Right renal pelvis (tissue), 4 donors: ENCODE results near the gene UNC13B. TPM values are rescaled to one million over a fixed set of nuclear protein-coding genes. Genes with fewer than 3 reads are reported as not detected.

Experiments used
- DNase-seq, 4 donors: peaks; one replicate each; pipeline ENCODE4 v3.0.0-alpha.2; 2013; ENCODE audit warnings: low read depth in 4 of 4, low spot score in 3 of 4, missing footprints in 1 of 4
- polyA plus RNA-seq, 4 donors: library from polyadenylated mRNA; unstranded; fragments of 120-200 nt; gene quantifications; one replicate each; pipeline ENCODE4 v1.2.1, GENCODE V29; 2013; ENCODE audit not compliant: insufficient read length in 4 of 4

Gene UNC13B
- polyA plus RNA-seq, 4 donors: 25.1 to 27.6 (median 26.6) TPM

DNA sequence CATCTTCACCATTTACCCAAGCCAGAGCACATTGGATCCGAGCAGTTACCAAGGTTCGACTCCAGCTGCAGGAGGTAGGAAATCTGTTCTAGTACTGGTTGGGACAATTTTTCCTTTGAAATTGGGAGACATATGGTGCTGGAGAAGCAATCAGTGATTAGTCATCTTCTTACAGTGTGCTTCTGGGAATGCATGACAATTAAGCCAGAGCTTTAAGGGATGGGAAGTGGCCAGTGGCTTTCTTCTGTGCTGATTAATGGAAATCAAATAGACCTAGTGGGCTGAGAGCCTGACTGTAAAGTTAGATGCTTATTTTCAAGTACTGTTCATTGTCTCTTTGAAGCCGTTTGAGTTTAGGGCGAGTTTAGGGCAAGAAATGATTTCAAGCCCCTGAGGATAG, 152.1 kb downstream of the UNC13B start:
- DNase-seq: no peak

DNA sequence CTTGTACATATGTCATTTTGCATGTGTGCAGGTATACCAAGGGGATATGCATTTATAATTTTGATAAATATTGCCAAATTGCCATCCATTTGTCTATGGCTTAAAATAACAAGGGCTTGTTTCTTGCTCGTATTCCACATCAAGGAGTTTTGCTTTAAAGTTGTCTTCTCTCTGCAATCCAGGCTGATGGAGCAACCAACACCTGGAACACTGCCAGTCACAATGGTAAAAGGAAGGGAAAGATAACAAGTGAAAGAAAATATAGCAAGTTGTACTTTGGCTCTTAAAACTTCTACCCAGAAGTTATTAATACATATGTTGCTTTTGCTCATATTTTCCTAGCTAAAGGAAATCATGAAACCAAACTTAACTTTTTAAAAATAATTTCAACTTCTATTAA, 156.9 kb downstream of the UNC13B start:
- DNase-seq: no peak

DNA sequence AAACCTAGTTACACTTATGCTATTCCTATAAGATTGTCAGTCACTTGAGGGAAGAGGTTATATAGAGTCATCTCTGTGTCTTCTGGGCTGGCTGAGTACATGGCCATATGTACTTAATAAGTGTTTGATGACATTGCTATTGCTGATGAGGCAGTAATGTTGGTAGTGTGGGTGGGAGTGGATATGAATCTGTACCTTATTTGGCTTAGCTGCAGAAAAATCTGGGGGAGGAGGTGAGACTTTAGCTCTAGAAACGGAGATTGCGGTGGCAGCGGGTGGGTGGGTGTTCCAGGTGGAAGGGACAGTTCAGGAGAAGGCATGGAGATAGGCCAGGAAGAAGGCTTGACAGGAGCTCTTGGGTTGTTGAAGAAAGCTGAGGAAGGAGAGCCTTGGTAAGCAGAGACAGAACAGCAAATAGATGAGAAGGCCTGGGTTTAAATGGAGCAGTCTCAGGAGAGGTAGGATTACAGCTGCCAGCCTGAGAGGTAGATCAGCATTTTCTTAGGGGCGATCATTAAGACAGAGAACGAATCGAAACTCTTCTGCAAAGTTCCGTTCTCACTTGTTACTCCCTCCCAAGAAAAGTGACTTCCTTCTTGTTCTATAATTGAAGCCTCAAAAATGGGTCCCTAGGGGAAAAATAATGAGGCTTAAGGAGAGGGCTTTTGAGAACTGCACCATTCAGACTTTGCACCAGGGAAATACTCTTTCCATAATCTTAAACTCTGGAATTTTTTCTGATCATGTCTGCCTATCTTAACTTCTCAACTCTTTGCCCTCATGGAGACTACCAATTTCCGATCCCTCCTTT, 160.5 kb downstream of the UNC13B start:
- DNase-seq: no peak

DNA sequence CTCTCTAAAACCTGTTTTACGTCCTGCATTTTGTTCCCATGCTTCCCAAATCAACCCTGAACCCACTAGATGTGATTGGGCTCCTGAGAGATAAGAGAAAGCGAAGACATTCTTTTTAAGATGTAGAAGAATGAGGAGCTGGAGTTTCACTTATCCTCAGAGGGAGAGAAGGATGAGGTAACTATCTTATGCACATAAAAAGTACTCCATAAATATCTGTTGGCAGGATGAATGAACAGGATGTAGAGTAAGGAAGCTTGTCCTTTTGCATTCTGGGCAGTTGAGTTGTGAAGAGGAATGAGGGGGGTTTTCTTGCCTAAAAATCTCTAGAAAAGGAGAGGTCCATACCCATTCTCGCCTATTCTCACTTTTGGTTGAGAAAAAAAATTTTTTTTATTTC, 163.2 kb downstream of the UNC13B start:
- DNase-seq: no peak

DNA sequence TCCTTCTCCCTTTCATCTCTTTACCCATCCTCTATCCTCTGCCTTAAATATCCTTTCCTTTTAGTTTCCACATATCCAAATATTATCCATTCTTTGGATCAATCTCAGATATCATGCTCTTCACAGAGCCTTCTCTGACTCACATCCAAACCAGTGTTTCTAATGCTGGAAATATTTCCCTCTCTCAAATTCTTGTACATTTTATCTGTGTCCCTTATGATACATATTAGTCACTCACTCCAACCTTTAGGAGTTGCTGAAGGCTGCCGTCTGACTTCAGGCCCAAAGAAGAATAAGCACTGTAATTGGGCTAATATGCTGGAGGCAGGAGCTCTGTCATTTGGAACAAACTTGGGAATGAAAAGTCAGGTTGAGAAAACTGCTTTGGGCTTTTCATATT, 171.7 kb downstream of the UNC13B start:
- DNase-seq: no peak

GRCh38 chr9:35335164-35335563, 173.4 kb downstream of the UNC13B start:
- no peak for DNase-seq

- DNase-seq: no peak
Observed at GRCh38 chr9:35338086-35338485, 176.3 kb downstream of the UNC13B start.

GRCh38 chr9:35338561-35339274, 176.9 kb downstream of the UNC13B start:
- no peak for DNase-seq

- DNase-seq: no peak
Observed at GRCh38 chr9:35340046-35340445, 178.2 kb downstream of the UNC13B start.

- DNase-seq: no peak
Observed at GRCh38 chr9:35341021-35341420, 179.2 kb downstream of the UNC13B start.

DNA sequence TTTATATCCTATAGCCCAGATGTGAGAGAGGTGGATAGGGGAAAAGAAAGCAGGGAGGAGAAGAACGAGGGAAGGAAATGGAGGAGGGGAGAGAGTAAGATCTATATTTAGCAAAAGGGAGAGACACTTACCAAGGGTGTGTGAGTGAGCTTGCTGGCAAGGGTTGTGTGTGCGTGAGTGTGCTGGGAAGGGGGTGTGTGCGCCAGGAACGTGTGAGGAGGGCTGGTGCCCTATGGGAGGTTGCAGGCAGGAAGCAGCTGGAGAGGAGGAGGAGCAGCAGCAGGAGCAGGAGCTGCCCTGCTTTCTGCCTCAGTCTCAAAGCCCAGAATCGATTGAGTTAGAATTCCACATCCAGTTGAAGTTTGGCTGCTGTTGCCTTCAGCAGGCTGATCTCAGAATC, 179.8 kb downstream of the UNC13B start:
- no peak for DNase-seq

DNA sequence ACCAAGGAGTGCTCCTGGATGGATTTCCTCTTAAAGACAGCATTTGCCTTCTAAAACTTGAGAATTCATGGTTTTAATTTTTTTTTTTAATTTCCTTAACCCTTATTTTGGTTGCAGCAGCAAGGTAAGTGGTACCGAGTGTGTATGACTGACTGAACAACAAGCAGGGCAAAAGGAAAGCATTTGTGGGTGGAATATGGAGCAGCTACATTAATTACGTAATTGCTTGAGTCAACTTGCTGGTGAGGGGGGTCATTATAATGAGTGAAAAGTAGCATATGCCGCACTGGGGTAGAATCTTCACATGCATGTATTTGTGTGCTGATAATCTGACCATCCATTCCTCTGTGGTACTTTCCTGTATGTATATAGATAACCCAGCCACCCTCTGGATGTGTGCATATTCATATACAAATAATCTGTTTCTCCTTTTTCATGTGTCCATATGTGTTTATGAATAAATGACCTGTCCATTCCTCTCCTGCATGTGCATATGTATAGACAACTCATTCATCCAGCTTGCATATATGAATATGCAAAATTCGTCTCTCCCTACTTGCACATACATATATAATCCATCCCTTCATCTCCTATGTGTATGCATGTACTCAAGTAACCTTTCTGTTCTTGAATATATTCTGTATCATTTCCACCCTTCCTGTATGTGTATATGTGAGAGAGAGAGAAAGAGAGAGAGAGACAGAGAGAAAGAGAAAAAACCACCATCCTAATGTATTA, 180.6 kb downstream of the UNC13B start:
- no peak for DNase-seq

- DNase-seq: no peak
Observed at GRCh38 chr9:35348109-35348508, 186.3 kb downstream of the UNC13B start.

GRCh38 chr9:35349287-35349990, 187.6 kb downstream of the UNC13B start:
- no peak for DNase-seq

- DNase-seq: no peak
Observed at GRCh38 chr9:35350212-35350611, 188.4 kb downstream of the UNC13B start.

DNA sequence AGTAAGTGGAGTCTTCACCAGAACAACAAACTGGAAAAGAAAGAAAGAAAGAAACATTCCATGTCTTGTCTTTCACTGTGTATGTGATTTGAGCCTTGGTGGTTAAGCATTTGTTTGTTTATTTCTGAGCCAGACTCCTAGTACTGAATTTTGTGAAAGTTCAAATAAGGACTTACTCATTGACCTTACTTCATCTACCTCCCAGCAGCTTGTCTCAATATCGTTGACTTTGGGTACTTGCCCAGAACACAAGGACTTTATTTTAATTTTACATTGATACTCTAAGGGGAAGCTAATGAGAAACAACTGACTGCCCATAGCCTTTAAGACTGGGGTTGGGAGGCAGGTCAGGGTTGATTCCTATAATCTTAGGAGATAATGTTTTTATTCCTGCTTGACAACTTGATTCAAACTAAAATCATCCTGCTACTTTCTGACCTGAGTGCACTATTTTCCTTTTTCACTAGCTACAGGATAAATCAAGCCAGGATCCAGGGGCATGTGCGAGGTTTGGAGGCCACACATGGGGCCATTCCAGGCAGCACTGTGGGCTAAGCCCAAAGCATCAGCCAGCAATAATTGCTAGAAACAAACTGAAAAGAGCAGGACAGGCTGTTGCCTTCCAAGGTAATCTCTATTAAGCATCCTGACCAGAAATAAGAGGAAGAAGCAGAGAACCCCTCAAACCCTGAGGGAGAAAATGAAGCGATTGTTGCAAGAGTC, 189.2 kb downstream of the UNC13B start:
- DNase-seq: peak in 2 of 4 donors; percentile 5 to 16

GRCh38 chr9:35353731-35354365, 192.0 kb downstream of the UNC13B start:
- no peak for DNase-seq

- no peak for DNase-seq
Observed at GRCh38 chr9:35355939-35356338, 194.1 kb downstream of the UNC13B start.

GRCh38 chr9:35357116-35357515, 195.3 kb downstream of the UNC13B start:
- DNase-seq: no peak

DNA sequence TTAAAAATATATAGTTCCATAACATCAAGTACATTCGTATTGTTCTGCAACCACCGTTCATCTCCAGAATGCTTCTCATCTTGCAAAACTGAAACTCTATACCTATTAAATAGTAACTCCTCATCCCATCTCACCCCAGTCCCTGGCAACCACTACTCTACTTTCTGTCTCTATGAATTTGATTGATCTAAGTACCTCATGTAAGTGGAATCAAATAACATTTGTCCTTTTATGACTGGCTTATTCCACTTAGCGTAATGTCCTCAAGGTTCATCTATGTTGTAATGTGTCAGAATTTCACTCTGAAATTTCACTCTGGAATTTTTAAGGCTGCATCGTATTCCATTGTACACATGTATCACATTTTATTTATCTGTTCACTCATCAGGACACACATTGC, 196.0 kb downstream of the UNC13B start:
- no peak for DNase-seq
